GM20431 (cell line): ENCODE measurements around the gene SMIM13.

ENCODE experiments used
- in situ Hi-C: fragments of 300-500 bp; cut with MseI, MboI; formaldehyde crosslinking; loops from one replicate; pipeline ENCODE4 v1.15.0; 2020; ENCODE audit warnings: low sequenced_read_pairs; ENCODE audit not compliant: unreplicated experiment

SMIM13 gene

GRCh38 chr6:11093626-11094410, at the start of gene SMIM13:
Gene SMIM13, plus strand, starts transcription at chr6:11093834. Its CDS starts 480 bp downstream, at chr6:11094314.
- in situ Hi-C loops, result no loop called here

DNA sequence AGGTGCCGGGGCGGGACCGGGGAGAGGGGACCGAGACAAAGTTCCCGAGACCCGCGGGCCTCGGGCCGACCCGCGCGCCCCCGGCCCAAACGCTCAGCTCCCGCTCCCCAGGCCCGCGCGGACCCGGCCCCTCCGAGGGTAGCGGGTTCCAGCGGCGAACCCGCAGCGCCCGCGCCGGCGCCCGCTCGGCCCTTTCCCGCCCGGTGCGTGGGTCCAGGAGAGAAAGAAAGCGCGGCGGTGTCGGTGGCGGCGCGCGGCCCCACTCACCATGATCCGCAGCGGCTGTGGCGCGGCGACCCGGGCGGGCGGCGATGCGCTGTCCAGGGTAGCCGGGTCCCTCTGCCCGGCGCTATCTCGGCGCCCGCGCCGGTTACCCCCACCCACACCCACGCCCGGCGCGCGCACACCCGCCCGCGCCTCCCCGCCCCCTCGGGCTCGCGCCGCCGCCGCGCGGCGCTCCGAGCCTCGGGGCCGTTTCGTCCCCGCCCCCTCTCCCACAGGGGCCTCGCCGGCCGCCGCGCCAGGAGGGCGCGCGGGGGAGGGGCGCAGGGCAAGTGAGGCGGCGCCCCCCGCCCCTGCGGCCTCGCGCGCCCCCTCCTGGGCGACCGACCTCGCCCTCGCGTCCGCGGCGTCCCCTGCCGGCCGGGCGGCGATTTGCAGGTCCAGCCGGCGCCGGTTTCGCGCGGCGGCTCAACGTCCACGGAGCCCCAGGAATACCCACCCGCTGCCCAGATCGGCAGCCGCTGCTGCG, 49.5 kb upstream of the SMIM13 start, which contains the start of gene ELOVL2:
ELOVL2 (minus strand) TSS at position 345 of the 751 bp plus-strand sequence; CDS start at position 270, 75 bp downstream.
- in situ Hi-C loops, result no loop called here

- in situ Hi-C loops, result no loop called here
Measured at GRCh38 chr6:11044712-11045167, 48.9 kb upstream of the SMIM13 start.

DNA sequence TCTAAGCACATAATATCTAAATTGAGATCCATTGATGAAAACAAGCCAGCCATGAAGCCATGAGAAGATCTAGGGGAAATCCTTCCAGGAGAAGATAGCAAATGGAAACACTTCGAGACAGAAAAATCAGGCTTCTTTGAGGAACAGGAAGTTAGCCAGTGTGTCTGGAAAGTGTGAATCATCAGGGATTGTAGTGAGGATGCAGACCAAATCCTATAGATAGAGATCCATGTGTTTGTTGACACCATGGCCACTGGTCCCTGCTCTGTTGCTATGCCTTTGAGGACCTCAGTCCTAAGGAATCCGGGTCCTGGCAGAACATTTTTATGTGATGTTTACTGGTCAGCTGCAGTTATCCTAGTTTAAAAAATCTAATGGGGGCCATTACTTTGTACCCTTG, 42.9 kb upstream of the SMIM13 start:
- in situ Hi-C loops, result loop anchor here (10.0 to 25.0 kb wide), 3 partner anchors 96 to 563 kb away; partner anchors contain the start of gene MAK

DNA sequence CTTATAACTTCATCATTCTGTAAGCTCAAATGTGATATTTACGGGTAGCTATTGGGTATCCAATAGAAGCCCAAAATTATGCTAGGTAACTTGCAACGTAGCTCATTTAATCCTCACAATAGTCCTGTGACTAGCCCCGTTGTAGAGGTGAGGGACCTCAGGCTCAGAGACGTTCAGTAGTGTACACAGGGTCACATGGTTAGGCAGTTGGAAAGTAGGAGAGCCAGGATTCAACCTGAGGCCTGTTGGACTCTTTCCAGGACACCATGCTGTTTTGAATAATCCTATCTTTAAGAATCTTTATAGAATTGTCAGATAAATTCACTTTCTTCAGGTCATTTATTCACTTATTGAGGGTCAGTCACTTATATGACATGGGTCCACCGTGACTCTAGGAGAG, 40.3 kb upstream of the SMIM13 start:
- in situ Hi-C loops, result loop anchor here (10.0 to 25.0 kb wide), 3 partner anchors 99 to 566 kb away; partner anchors contain the start of gene MAK

DNA sequence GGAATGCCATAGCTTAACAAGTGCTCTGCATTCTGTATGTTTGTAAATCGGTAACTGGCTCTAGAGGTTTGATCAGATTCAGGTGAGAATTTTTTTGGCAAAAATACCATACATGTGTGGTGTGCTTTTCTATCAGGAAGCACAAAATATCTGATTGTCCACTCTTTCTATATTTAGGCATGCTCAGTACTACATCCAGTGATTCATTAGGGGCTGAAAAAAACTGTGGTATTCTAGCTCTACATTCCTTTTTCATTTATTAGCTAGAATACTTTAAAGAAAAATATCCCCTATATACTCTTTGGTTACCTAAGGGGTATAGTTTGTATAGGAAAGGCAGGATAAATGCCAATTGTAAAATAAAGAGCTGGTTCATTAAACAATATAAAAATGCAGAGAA, 38.9 kb upstream of the SMIM13 start:
- in situ Hi-C loops, result loop anchor here (10.0 to 25.0 kb wide), 3 partner anchors 100 to 567 kb away; partner anchors contain the start of gene MAK

DNA sequence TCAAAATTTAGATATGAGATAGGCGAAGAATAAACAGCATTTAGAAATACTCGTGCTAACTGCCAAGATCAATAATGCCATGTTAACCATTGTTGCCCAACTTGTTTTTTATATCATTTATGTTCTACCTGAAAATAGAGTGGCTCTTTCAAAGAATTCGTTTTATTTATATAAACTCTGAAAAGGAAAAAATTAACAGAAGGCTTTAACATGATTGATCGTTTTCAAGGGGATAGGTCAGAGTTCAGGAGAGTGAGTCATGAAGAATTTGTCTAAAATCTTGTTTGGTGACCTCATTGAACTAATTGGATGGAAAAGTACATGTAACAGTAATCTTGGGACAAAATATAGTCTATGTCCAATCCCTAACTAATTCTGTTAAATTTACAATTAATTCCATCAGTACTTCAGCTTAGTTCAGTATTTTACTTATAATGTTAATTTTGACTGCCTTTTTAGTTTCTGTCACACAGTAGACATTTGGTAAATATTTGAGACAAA, 38.5 kb upstream of the SMIM13 start:
- in situ Hi-C loops, result loop anchor here (10.0 to 25.0 kb wide), 3 partner anchors 100 to 568 kb away; partner anchors contain the start of gene MAK

DNA sequence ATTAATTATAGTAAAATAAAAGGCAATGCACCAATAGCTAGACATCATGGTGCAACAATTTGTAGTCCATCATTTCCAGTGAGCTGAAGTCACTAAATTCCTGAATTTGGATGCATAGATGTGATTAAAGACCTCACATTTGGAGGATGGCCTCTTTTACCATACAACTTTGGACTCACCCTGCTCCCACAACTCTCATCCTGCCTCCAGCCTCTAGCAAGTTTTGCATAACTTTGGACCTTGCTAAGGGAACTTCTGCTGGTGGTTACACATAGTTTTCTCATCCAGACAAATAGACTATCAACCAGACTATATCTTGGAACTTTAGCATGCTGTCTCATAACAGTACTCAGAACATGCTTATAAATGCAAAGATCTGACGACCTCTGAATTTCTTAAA, 36.8 kb upstream of the SMIM13 start:
- in situ Hi-C loops, result loop anchor here (10.0 to 25.0 kb wide), 3 partner anchors 102 to 570 kb away; partner anchors contain the start of gene MAK

GRCh38 chr6:11058406-11058805, 35.2 kb upstream of the SMIM13 start:
- in situ Hi-C loops, result loop anchor here (10.0 to 25.0 kb wide), 3 partner anchors 104 to 571 kb away; partner anchors contain the start of gene MAK

GRCh38 chr6:11062083-11062482, 31.6 kb upstream of the SMIM13 start:
- in situ Hi-C loops, result loop anchor here (25.0 kb wide), 2 partner anchors 225 to 575 kb away; partner anchors contain the start of gene MAK

DNA sequence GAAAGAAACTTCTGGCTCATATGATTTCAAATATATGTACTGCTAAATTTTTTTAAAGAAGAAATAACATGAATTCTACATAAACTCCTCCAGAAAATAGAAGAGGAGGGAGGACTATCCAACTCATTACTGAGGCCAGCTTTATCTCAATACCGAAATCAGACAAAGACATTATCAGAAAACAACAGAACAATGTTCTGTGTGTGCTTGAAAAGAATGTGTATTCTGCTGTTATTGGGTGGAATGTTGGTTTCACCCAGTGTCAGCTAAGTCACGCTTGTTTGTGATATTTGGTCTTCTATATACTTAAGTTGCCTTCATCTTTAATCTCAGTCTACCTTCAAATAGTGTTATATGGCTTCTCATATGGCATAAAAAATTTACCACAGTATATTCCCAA, 30.9 kb upstream of the SMIM13 start:
- in situ Hi-C loops, result loop anchor here (25.0 kb wide), 2 partner anchors 225 to 575 kb away; partner anchors contain the start of gene MAK

- in situ Hi-C loops, result loop anchor here (25.0 kb wide), 2 partner anchors 228 to 578 kb away; partner anchors contain the start of gene MAK
Measured at GRCh38 chr6:11064836-11065235, 28.8 kb upstream of the SMIM13 start.

- in situ Hi-C loops, result loop anchor here (25.0 kb wide), 2 partner anchors 228 to 578 kb away; partner anchors contain the start of gene MAK
Measured at GRCh38 chr6:11065436-11066202, 28.0 kb upstream of the SMIM13 start.

- in situ Hi-C loops, result loop anchor here (25.0 kb wide), 2 partner anchors 229 to 579 kb away; partner anchors contain the start of gene MAK
Measured at GRCh38 chr6:11066505-11067347, 26.9 kb upstream of the SMIM13 start.

DNA sequence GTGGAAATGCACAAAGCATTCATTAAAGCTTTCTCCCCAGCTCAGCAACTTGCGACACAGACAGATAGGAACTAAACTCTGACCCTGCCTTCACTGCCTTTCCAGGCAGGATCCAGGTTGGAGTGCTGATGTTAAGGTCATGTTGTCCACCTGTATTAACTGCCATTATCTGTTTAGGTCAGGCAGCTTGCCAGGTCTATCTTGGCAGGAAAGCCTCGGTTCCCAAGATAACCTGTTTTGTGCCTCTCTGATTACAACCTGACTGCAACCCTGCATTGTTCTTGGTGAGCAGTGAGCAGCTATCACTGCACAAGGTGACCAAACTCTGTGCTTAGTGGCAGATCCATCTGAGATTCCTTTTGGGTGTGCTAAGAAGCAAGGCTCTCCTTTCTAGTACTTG, 26.3 kb upstream of the SMIM13 start:
- in situ Hi-C loops, result loop anchor here (25.0 kb wide), 2 partner anchors 230 to 580 kb away; partner anchors contain the start of gene MAK

GRCh38 chr6:11069760-11070159, 23.9 kb upstream of the SMIM13 start:
- in situ Hi-C loops, result loop anchor here (25.0 kb wide), 2 partner anchors 232 to 582 kb away; partner anchors contain the start of gene MAK

DNA sequence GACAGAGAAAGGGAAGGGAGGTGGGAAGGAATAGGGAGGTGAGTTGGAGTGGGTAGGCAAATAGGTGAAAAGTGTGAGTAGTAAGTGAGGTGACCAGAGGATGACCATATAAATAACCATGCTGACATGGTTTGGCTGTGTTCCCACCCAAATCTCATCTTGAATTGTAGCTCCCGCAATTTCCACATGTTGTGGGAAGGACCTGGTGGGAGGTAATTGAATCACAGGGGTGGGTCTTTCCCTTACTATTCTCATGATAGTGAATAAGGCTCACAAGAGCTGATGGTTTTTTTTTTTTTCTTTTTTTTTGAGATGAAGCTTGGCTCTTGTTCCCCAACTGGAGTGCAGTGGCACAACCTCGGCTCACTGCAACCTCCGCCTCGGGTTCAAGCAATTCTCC, 21.5 kb upstream of the SMIM13 start:
- in situ Hi-C loops, result loop anchor here (25.0 kb wide), 2 partner anchors 235 to 585 kb away; partner anchors contain the start of gene MAK

- in situ Hi-C loops, result no loop called here
Measured at GRCh38 chr6:11076540-11076939, 17.1 kb upstream of the SMIM13 start.
